ENCODE data around the gene PRIM1. TPM values are rescaled to one million over a fixed set of nuclear protein-coding genes. Genes with fewer than 3 reads are reported as not detected.
A peak's percentile ranks its signal among the peaks of the same experiment; 100 is the strongest.

Gene PRIM1
- total and polyA plus RNA-seq, 2 of the 13 experiments (the other 11 are each of a cell fraction or from before 2014, with no cell fraction given): 30.0 to 47.3 TPM

DNA sequence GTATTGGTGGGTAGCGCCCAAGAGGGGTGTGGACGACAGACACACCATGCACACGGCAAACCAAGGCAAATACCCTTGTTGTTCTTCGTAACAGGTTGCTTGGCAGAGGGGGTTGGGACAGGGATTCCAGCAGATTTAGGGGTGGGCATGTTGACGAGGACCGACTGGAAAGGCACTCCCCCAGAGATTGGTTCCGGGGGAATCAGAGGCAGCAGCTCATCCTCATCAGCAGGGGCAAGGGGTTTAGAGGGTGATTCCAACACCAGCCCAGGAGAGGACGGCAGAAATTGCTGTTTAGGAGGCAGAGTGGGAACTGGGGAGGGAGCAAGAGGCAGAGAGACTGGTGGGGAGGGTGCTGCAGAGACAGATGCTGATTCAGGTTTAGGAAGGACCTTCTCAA, 36.3 kb downstream of the PRIM1 start:
- CTCF ChIA-PET (ENCODE audit: low intra/inter-chr PET ratio, low total read pairs): no interaction called here
- Histone ChIP-seq H3K27me3 (ENCODE audit: control insufficient read depth in 1 of 2, insufficient read depth in 2 of 2, low read length in 2 of 2) (no peaks in the 10 kb centered on the region), H3K9ac (ENCODE audit: insufficient read depth, low read depth, low read length) (no peak overlapping the region), H2AFZ (ENCODE audit: low read length) (no peak overlapping the region), H3K4me1 (ENCODE audit: insufficient read depth, low read length) (peaks cover 28% of the 10 kb centered on the region), H3K9me3 (ENCODE audit: low read length) (no peaks in the 10 kb centered on the region), H3K36me3 (replicated peaks in 1 of 2; ENCODE audit: control insufficient read depth in 1 of 2, insufficient read depth in 2 of 2, low read length in 2 of 2) (peaks cover 38 to 68% of the 10 kb centered on the region in 2 experiments), H3K4me3 (replicated peaks in 1 of 3; ENCODE audit: insufficient read depth in 1 of 3, low read depth in 2 of 3, low read length in 3 of 3) (no peak overlapping the region), H3K27ac (ENCODE audit: extremely low read length, insufficient read depth, low read length) (no peak overlapping the region), H3K4me2 (ENCODE audit: low read depth, low read length) (no peak overlapping the region), H3K79me2 (ENCODE audit: insufficient read depth, low read length) (peaks cover 45% of the 10 kb centered on the region), H4K20me1 (ENCODE audit: insufficient read depth, low read length) (peaks cover 55% of the 10 kb centered on the region)
- POLR2A ChIA-PET: interaction anchor here (1.5 to 2.5 kb wide), 2 partner anchors 10 to 28 kb away, joined by 8 to 10 read pairs; partner anchors contain the start of genes NACA and PTGES3
- TF ChIP-seq POLR2A (IDR thresholded peaks at IDR 0.05; ENCODE audit: insufficient read depth in 1 of 2, low read depth in 2 of 2, low read length in 2 of 2) (0 out of 4 replicates have a peak, but pooled peaks of 1 of the 2 experiments have one; percentile 15), CHCHD3 (CRISPR knock-in tag; IDR thresholded peaks at IDR 0.05) (no peak), RBM22 (optimal IDR thresholded peaks at IDR 0.05; ENCODE audit: low read length) (peak; percentile 15)
- TF ChIP-seq, protein P1, sequence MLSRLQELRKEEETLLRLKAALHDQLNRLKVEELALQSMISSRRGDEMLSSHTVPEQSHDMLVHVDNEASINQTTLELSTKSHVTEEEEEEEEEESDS (CRISPR knock-in tag; IDR thresholded peaks at IDR 0.05; ENCODE audit: borderline replicate concordance): no peak
- in situ Hi-C loops (cut with HindIII; ENCODE audit: extremely low pct_ligation_motif_present, low pct_unique_long_range_greater_than_20kb) (no loop called here), intact Hi-C loops (cut with micrococcal nuclease; ENCODE audit: unreplicated experiment) (no loop called here)
- FAIRE-seq: no peak
- 98% methylated on average over 8 of the region's 8 CpGs for WGBS (ENCODE audit: low lambda C conversion rate)
- no peak; the same call in 2 of the 3 replicates for ATAC-seq
- no peak for DNase-seq (ENCODE audit: low spot score)
- BruUV-seq (replicated peaks): no TSS peak

DNA sequence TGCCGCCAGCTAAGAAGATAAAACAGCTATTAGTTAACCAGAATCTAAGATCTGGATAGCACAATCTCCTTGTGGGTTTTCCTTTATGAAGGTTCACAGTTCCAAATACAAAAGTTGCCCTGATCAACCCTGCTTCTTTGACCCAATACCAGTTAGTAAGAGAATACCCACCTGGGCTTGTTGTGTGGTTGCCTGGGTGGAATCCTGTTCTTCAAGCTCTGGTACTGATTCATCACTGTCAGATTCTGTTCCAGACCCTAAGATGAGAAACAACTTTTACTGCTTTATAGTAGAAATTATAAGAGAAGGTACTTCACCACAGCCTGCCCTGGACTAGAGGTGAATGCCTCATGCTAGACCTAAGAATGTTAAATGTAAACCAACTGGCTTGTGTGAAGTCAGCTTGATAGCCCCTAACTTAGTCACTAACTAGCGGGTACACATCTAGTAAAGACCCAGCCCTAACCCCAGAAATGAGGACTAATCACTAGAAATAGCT, 37.6 kb downstream of the PRIM1 start:
- in situ Hi-C loops (cut with HindIII; ENCODE audit: extremely low pct_ligation_motif_present, low pct_unique_long_range_greater_than_20kb) (no loop called here), intact Hi-C loops (cut with micrococcal nuclease; ENCODE audit: unreplicated experiment) (no loop called here)
- Histone ChIP-seq H3K27ac (ENCODE audit: extremely low read length, insufficient read depth, low read length) (no peak overlapping the region), H3K9ac (ENCODE audit: insufficient read depth, low read depth, low read length) (no peak overlapping the region), H4K20me1 (ENCODE audit: insufficient read depth, low read length) (peaks cover 42% of the 10 kb centered on the region), H3K9me3 (ENCODE audit: low read length) (no peaks in the 10 kb centered on the region), H2AFZ (ENCODE audit: low read length) (no peak overlapping the region), H3K36me3 (replicated peaks in 1 of 2; ENCODE audit: control insufficient read depth in 1 of 2, insufficient read depth in 2 of 2, low read length in 2 of 2) (peaks cover 31 to 55% of the 10 kb centered on the region in 2 experiments), H3K4me3 (replicated peaks in 1 of 3; ENCODE audit: insufficient read depth in 1 of 3, low read depth in 2 of 3, low read length in 3 of 3) (no peak overlapping the region), H3K27me3 (ENCODE audit: control insufficient read depth in 1 of 2, insufficient read depth in 2 of 2, low read length in 2 of 2) (no peaks in the 10 kb centered on the region), H3K79me2 (ENCODE audit: insufficient read depth, low read length) (peaks cover 32% of the 10 kb centered on the region), H3K4me2 (ENCODE audit: low read depth, low read length) (no peak overlapping the region), H3K4me1 (ENCODE audit: insufficient read depth, low read length) (peaks cover 21% of the 10 kb centered on the region; the same call in 1 of the 2 replicates)
- ATAC-seq (no peak), FAIRE-seq (no peak), DNase-seq (ENCODE audit: low spot score) (no peak)
- POLR2A ChIA-PET: interaction anchor here (1.7 kb wide), 1 partner anchor 11 kb away, joined by 7 read pairs; the partner anchor contains the start of gene NACA
- CTCF ChIA-PET (ENCODE audit: low intra/inter-chr PET ratio, low total read pairs): no interaction called here
- no peak for TF ChIP-seq RARA (CRISPR knock-in tag; IDR thresholded peaks at IDR 0.05)
- TF ChIP-seq U2AF1 (optimal IDR thresholded peaks at IDR 0.05; ENCODE audit: low read depth, low read length): no peak
- TF ChIP-seq RBFOX2 (IDR thresholded peaks at IDR 0.05; ENCODE audit: low read depth, low read length): peak; percentile 29; the same call in 1 of the 2 replicates
- 92% methylated on average over 2 of the region's 2 CpGs for WGBS (ENCODE audit: low lambda C conversion rate)
- no TSS peak for BruUV-seq (replicated peaks)
